Measurements from ENCODE around the gene ITSN1.

- TF ChIP-seq EZH2phosphoT487 (IDR thresholded peaks at IDR 0.05; ENCODE audit: insufficient read depth, low read depth) (no peak), EZH2 (IDR thresholded peaks at IDR 0.05; ENCODE audit: insufficient read depth, poor library complexity, severe bottlenecking) (no peak)
Measured at GRCh38 chr21:33931799-33932390, 289.6 kb downstream of the ITSN1 start.
